Measurements from ENCODE around the gene DMTF1.
"Not testable (repeated sequence)": the region's sequence is repeated elsewhere in the genome, so short reads cannot be mapped to it uniquely, and the experiment has no call there.

The DMTF1 gene

DNA sequence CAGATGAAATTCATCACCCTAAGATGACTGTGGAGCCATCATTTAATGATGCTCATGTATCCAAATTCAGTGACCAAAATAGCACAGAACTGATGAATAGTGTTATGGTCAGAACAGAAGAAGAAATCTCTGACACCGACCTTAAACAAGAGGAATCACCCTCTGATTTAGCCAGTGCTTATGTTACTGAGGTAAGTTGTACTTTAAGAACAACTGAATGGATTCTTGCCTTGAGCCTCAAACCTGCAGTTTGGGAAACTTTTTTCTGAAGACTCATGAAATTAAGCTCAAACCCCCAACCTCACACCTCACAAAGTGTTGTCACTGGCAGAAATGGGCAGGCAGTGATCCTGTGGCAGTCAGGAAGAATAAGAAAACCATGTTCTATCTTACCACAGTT, 41.7 kb downstream of the DMTF1 start:
- DNase-seq (ENCODE audit: low read depth, low spot score), result no peak

DNA sequence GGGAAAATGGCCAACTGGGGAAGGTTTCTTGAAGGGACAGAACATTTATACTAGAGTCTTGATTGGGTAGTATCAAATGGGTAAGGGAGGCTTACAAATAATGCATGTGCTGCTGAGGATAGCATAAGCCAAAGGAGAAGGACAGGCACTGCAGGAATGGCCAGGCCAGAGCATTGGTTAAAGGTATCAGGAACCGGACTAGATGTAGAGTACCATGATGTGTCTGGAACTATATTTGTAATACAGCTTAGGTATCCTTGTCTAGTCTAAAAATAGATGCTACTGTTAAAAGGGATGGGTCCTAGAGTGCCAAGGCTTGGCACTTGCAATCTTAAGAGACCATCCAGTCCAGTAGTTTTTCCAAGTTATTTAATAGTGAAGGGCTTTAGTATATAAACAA, 47.0 kb downstream of the DMTF1 start:
- DNase-seq (ENCODE audit: low read depth, low spot score), result no peak

DNA sequence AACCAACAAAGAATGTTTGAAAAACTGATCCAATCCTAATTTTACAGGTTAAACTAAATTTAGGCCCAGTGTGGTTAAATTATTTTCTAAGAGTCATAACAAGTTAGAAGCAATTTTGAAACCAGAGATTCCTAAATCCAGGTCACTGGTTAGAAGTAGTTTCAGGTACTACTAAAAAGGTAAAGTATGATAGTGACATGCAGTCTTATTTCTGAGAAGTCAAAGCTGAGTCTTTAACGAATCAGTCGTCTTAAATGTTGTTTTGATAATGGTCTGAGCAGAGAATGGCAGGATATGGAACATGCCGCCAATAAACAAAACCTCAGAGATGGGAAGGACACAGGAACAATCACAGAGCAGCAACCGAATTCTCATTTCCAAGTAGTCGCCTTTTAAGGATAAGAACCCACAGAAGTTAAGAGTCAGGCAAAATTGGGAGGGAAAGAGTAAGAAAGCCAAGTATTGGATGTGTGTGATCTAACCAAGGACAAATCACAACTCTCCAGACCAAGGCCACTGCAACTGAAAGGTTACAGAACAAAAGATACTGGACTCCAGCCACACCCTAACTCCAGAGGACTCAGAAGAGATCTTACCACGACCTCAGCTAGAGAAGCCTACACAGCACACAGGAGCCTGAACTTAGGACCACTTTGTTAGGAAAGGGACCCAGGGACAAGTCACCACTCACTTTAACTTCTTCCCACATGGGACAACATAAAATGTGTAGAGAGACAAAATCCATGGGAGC, 47.6 kb downstream of the DMTF1 start:
- DNase-seq (ENCODE audit: low read depth, low spot score), result no peak

DNA sequence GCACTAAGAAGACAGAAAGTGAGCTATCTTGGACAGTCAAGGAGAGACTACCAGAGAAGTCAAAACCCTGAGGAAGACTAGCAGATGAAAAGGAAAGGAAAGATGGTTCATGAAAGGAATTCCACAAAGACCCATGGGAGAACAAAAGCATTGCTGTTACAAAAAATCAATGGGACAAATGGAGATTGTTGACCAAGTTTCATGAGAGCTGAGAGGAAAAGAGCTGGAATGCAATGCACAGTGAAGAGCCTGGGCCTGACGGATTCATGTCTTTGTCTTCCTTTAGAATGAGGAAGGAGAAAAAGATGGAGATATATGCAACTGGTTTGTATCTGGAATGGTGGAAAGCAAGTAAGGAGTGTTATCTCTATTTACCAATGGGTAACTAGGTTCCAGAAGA, 50.0 kb downstream of the DMTF1 start:
- no peak for DNase-seq (ENCODE audit: low read depth, low spot score)

DNA sequence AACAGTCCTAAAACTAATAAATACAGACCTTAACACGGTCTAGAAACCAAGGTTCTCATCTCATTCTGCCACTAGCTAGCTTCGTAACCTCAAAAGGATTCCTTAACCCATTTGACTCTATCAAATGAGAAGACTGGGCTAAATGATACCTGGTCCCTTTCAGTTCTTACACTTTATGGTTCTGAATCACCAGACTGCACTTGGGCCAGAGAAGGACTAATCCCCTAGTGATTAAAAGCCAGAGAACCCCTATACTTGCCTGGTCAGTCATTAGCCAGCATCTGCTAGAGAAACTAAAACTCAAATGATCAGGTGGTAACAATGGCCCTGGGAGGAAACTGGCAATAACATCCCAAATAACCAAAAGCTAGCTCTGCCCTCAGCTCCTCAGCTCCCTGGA, 50.5 kb downstream of the DMTF1 start:
- no peak for DNase-seq (ENCODE audit: low read depth, low spot score)

DNA sequence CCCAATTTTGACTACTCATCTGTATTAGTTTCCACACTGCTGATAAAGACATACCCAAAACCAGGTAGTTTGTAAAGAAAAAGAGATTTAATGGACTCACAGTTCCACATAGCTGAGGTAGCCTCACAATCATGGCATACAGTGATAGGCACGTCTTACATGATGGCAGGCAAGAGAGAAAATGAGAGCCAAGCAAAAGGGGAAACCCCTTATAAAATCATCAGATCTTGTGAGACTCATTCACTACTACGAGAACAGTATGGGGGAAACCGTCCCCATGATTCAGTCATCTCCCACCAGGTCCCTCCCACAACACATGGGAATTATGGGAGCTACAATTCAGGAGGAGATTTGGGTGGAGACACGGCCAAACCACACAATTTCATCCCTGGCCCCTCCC, 51.7 kb downstream of the DMTF1 start:
- DNase-seq (ENCODE audit: low read depth, low spot score), result not testable (repeated sequence)

DNA sequence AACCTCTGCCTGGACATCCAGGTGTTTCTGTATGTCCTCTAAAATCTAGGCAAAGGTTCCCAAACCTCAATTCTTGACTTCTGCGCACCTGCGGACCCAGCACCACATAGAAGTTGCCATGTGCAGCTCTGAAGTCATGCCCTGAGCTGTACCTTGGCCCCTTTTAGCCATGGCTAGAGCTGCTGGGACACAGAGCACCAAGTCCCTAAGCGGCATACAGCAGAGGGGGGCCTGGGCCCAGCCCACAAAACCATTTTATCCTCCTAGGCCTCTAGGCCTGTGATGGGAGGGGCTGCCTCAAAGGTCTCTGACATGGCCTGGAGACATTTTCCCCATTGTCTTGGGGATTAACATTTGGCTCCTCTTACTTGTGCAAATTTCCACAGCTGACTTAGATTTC, 52.7 kb downstream of the DMTF1 start:
- DNase-seq (ENCODE audit: low read depth, low spot score), result no peak

DNA sequence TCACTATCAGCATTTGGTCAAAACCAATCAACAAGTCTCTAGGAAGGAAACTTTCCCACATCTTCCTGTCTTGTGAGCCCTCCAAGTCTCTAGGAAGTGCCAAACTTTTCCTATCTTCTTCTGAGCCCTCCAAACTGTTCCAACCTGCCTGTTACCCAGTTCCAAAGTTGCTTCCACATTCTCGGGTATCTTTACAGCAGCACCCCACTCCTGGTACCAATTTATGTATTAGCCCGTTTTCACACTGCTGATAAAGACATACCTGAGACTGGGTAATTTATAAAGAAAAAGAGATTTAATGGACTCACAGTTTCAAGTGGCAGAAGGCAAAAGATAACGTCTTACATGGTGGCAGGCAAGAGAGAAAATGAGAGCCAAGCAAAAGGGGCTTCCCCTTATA, 53.4 kb downstream of the DMTF1 start:
- DNase-seq (ENCODE audit: low read depth, low spot score), result not testable (repeated sequence)

DNA sequence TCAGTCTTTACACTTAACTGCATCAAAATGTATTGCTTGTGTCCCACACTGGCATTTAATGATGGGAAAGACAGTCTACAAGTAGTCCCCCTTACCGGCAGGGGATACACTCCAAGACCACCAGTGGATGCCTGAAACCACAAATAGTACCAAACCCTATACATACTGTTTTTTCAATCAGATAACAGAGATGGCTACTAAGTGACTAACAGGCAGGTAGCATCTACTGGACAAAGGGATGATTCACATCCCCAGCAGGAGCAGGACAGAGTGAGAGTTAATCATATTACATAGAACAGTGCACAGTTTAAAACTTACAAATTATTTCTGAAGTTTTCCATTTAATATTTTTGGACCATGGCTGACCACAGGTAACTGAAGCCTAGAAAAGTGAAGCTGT, 54.1 kb downstream of the DMTF1 start:
- DNase-seq (ENCODE audit: low read depth, low spot score), result no peak

DNA sequence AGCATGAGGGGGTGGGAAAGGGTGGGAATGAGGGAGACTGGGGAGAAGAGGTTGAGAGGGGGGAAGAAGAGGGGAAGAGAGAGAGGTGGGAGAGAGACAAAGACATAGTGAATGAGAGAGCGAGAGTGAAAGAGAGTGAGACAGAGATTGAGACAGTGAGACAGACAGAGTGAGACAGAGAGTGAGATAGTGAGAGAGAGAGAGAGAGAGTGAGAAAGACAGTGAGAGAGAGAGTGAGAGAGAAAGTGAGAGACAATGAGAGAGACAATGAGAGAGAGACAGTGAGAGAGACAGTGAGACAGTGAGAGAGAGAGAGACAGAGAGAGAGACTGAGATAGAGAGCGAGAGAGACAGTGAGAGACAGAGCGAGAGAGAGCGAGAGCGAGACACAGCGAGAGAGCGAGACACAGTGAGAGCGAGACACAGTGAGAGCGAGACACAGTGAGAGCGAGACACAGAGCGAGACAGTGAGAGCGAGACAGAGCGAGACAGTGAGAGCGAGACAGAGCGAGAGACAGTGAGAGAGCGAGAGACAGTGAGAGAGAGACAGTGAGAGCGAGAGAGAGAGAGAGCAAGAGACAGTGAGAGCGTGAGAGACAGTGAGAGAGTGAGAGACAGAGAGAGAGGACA, 57.2 kb downstream of the DMTF1 start:
- no peak for DNase-seq (ENCODE audit: low read depth, low spot score)

DNA sequence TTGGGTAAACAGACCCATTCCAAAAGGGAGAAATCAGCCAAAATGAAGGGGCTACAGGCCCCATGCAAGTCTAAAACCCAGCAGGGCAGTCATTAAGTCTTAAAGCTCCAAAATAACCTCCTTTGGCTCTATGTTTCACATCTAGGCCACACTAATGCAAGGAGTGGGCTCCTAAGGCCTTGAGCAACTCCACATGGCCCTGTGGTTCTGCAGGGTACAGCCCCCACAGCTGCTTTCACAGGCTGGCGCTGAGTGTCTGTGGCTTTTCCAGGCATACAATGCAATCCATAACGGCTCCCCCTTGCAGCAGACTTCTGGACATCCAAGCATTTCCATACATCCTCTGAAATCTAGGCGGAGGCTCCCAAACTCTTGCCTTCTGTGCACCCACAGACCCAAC, 58.3 kb downstream of the DMTF1 start:
- DNase-seq (ENCODE audit: low read depth, low spot score), result no peak

DNA sequence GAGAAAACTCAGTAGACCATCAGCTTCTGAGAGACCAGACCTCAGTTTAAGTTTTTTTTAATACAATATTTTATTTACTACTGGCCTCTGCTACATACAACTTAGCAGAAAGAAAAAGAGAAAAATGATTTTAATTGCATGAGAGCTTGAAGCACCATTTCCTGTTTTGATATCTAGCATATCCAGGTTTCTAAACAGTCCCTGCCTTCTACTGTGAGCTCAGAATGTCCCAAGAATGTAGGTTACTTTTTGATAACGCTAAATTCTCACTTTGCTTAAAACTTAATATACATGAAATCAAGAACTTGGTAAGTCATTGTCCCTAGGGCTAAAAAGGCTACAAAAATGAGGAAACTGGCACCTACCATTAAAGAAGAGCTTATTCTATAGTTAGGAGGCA, 60.2 kb downstream of the DMTF1 start:
- no peak for DNase-seq (ENCODE audit: low read depth, low spot score)

DNA sequence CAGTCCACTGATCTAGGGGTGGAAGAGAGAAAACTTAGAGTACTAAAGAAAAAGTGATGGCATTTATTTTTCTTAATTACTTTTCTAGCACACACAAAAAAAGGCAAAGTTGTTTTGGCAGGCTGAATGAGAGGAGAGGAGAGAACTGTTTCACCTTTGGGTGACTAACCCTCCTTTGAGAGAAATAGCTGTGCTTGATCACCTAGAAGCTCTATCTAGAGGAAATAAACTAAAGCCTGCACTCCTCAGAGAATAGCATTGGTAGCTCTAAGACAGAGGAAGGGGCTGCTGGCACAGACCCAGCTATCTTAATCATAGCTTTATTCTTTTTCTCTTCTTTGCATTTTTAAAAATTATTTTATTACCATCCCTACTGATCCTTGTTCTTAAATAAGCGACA, 61.0 kb downstream of the DMTF1 start:
- no peak for DNase-seq (ENCODE audit: low read depth, low spot score)

DNA sequence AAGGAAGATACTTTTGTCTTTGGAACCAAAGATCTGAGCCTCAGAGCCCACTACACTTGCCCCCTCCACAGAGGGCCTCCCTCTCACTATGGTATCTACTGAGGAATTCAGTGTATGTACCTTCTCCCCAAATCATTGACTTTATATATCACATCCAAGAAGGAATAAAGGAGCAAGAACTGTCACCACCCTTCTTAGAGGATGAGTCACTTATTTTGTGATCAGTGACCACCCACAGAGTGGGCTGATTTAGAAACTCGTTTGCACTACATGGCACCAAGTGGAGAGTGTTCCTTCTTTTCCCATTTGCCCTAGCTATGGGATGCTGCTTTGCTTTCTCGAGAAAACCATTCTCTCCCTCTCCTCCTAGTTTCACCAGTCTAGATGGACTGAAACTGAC, 61.6 kb downstream of the DMTF1 start:
- DNase-seq (ENCODE audit: low read depth, low spot score), result no peak

DNA sequence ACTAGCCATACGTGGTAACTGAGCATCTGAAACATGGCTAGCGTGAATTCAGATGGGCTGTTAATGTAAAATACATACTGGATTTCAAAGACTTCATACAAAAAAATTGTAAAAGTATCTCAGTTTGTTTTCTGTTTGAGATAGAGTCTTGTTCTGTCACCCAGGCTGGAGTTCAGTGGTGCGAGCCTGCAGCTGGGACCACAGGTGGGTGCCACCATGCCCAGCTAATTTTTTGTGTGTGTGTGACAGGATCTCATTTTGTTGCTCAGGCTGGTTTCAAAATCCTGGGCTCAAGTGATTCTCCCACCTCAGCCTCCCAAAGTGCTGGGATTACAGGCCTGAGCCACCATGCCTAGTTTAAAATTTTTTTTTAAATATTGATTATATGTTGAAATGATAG, 62.8 kb downstream of the DMTF1 start:
- no peak for DNase-seq (ENCODE audit: low read depth, low spot score)

DNA sequence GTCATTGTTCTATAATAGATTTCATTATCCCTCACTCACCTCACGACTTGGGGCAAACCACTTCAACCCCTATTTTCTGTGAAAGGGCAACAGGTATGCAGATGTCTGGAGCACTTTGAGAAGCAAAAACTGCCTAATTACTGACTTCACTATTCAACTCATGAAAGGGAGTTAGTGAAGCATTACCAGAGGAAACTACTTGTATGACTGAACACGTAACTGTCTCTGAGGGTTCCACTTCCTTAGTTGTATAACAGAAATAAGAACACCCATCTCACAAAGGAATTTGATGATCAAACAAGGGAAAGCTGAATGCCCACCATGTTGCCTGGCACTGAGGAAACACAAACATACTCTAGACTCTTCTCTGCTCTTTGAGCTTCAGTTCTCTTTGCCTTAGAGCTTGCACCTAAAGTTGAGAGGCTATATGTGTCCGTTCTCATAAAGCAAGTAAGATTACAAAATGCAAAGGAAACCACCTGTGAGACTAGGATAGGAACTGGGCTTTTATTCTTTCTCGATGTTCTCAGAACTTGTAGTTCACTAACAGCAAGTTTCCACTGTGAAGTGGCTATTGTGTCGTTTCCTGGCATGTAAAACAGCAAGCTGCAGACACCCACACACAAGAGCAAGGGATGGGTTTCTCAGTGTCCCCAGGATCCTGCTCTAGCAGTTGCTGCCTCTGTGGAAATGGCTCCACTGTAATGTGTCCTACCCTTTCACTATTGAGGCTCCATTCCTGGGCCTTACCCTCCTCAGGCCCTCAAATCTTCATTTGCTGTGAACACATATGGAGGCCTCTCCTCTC, 64.7 kb downstream of the DMTF1 start:
- no peak for DNase-seq (ENCODE audit: low read depth, low spot score)

DNA sequence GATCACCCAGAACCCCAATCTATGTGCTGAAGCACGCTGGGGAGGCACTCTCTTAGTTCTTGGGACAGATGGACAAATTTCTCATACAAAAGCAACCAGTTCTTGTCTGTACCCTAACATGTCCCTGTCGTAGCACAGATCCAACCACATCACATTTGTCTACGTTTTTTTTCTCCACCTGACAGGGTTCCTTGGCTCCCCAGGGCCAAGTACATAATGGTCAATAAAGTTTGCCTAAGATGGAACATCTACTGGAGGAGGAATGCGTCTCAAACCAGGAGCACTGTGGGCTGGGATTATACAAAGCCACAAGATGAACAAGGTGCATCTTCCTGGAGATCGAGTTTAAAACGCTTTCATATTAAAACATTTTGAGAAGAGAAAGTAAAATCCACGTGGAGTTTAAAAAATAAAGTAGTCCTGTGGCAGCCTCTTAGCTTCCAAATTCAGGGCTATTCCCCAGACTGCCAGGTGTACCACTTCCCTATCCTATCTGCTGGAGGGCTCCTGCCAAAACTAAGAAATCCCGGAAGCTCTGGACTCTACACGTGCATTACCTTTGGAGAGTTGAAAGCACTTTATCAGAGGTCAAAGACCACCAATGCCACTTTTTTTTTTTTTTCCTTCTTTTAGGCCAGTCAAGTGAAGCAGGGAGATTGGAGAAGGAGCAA, 65.9 kb downstream of the DMTF1 start:
- DNase-seq (ENCODE audit: low read depth, low spot score), result no peak

DNA sequence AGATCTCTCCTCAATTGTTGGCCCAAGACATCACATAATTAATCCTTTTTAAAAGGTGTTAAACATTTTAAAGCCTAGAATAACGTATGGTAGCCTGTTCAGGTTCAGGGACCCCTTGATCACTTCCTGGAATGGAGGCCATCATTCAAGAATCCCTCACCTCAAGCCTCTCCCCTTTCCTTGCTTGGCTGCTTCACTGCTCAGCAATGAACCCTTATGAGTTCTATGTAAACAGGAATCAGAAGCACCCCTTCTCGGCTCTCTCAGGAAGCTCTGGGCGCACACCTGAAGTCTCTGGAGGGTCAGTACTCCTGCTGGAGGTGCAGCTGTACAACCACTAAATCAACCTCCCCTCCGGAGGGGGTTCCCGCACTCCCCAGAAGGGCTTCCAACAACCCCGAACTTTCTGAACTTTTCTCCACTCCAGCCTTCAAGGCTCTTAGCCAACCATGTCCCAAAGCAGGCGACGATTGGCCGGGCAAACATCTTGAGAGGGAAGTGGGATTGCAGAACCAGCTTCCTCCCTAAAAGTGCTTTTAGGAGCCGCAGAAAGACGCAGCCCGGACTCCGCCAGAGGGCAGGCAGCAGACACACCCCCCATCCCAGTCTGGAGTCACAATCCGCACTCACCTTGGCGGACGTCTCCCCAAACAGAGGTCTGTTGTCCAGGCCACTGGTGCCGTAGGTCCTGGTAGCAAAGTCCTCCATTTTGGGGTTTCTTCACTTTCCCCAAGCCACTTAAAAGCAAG, 66.7 kb downstream of the DMTF1 start:
- no peak for DNase-seq (ENCODE audit: low read depth, low spot score)

DNA sequence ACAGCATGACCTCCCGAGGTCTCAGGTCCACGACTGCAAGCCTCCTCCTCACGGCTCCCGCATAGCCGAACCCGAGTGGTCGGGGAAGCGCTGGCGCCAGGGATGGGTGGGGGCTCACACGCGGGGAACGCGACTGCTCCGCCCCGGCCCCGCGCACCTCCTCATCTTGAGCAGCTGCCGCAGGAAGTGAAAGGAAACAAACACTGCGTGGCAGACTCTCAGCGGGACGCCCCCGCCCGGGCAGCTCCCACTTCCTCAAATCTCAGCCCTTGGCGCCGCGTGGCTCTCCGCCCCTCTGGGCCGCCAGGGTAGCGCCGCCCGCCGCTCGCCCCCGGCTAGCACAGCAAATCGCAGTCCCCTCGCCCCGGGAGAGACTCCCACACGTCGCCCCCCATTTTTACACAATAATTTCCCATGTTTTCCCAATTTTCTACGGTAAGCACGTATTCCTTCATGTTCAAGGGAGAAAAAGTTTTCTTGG, 67.3 kb downstream of the DMTF1 start, which contains the start of gene TMEM243:
TMEM243 (minus strand) TSS at position 188 of the 481 bp plus-strand sequence. CDS start 229 bp downstream, outside the sequence.
- no peak for DNase-seq (ENCODE audit: low read depth, low spot score)

DNA sequence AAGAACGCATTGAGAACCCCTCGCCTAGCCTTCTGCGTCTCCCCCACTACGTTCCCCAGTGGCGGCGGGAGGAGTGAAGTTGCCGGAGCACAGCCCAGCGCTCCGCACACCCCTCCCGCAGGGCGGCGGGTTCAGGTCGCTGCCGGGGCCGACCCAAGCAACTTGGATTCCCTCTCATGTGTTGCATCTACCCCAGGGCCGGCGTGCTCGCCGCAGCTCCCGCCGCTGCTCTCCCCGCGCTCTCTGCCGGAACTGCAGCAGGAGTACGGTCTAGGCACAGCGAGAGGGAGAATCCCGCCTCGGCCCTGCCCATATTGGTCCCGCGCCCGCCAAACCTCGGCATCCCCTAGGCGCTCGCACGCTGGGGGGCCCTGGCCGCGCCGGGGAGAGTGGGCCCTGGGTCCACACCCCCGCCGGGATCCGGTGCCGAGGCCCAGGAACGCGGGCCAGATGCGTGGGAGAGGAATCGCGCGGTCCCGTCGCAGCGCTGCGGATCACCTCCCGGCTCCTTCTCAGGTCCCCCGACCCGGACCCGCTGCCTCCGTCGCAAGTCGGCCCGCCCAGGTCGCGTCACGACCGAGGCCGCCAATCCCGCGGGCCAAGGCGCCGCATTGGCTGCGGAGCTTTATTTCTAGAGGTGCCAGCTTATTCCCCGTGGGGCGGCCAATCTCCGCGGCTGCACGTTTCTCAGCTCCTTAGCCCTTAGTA, 67.9 kb downstream of the DMTF1 start:
- no peak for DNase-seq (ENCODE audit: low read depth, low spot score)

Data from brain pericyte (primary cell).